ENCODE results near the gene GLMP.

DNA sequence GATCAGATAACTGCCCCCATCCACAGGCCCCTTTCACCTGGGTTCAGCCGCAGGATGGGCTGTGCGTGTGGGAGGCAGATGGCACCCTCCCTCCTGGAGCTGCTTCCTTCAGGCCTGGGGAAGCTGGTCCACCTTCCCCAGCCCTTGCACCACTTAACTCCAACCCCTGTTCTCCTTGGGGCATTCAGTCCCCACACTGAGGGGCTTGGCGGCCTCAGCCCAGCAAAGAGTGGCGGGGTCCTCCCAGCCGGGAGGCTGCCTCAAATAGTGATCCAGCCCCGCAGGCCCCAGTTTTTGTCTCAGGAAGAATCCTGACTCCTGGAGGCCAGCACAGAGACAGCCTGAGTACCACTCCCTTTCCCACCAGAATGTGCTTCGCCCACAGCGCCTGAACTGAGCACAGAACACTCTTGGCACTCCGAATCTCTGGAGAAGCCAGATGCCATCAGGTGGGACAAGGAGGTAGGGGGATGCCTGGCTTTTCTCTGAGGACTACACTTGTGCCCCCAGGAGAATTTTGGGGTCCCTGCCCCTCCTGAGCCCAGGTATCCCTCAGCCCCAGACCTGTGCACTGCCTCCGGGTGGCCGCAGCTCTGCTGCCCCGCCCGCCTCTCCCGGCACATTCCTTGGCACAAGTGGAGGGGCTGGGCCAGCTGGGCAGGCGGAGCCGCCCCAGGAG is 48.6 kb downstream of the GLMP start:
- TF ChIP-seq, protein P1, sequence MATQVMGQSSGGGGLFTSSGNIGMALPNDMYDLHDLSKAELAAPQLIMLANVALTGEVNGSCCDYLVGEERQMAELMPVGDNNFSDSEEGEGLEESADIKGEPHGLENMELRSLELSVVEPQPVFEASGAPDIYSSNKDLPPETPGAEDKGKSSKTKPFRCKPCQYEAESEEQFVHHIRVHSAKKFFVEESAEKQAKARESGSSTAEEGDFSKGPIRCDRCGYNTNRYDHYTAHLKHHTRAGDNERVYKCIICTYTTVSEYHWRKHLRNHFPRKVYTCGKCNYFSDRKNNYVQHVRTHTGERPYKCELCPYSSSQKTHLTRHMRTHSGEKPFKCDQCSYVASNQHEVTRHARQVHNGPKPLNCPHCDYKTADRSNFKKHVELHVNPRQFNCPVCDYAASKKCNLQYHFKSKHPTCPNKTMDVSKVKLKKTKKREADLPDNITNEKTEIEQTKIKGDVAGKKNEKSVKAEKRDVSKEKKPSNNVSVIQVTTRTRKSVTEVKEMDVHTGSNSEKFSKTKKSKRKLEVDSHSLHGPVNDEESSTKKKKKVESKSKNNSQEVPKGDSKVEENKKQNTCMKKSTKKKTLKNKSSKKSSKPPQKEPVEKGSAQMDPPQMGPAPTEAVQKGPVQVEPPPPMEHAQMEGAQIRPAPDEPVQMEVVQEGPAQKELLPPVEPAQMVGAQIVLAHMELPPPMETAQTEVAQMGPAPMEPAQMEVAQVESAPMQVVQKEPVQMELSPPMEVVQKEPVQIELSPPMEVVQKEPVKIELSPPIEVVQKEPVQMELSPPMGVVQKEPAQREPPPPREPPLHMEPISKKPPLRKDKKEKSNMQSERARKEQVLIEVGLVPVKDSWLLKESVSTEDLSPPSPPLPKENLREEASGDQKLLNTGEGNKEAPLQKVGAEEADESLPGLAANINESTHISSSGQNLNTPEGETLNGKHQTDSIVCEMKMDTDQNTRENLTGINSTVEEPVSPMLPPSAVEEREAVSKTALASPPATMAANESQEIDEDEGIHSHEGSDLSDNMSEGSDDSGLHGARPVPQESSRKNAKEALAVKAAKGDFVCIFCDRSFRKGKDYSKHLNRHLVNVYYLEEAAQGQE (IDR thresholded peaks at IDR 0.05; ENCODE audit: low read depth), result no peak
- TF ChIP-seq CREB1 (IDR thresholded peaks at IDR 0.05; ENCODE audit: low read depth) (no peak), ZBTB7A (IDR thresholded peaks at IDR 0.05; ENCODE audit: low read depth) (peak; percentile 56; the same call in 1 of the 2 replicates), TAF1 (IDR thresholded peaks at IDR 0.05; ENCODE audit: low read depth) (peak; percentile 31; the same call in 1 of the 2 replicates), CEBPB (IDR thresholded peaks at IDR 0.05) (no peak)
- TF ChIP-seq, protein P2, sequence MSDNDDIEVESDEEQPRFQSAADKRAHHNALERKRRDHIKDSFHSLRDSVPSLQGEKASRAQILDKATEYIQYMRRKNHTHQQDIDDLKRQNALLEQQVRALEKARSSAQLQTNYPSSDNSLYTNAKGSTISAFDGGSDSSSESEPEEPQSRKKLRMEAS (IDR thresholded peaks at IDR 0.05), result no peak

All from Ishikawa (cell line).